GM19035 (cell line): ENCODE results near the gene PIK3R5.
A peak's percentile ranks its signal among the peaks of the same experiment; 100 is the strongest.

Source experiments
- ATAC-seq: cut with Tn5 transposase; IDR thresholded peaks from one replicate; pipeline ENCODE4 v1.9.1; 2021; ENCODE audit not compliant: unreplicated experiment

The PIK3R5 gene

DNA sequence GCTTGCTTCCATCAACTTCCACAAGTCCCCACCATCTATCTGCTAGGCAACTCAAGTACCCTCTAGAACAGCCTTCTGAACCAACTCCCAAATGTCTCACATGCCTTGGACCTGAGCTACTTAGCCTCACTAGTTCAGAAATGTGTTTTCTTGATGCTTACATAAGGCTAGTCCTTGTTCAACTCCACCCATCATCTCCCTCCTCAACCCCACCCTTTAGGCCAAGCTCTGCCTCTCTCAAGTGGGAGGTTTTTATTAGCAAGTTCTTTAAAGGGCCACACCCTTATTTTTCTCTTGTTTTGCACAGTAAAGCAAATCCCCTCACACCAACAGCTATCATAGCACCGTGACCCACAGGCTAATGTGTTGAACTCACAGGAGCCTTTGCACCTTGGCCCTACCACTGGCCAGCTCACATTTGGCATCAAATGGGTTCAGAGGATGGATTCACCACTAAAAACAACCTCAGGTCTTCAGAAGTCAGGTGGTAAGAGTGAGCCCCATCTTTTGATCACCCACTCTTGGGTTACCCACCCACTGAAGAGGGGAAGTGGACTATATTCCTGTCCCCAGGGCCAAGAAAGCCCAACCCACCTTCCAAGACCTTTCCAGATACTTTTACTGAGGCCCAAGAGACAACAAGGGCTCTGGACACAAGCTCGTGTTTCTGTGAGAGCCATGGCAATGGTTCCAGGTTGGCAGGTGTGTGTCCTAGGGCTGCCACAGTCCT lies 12.2 kb downstream of the PIK3R5 start:
- ATAC-seq = no peak

DNA sequence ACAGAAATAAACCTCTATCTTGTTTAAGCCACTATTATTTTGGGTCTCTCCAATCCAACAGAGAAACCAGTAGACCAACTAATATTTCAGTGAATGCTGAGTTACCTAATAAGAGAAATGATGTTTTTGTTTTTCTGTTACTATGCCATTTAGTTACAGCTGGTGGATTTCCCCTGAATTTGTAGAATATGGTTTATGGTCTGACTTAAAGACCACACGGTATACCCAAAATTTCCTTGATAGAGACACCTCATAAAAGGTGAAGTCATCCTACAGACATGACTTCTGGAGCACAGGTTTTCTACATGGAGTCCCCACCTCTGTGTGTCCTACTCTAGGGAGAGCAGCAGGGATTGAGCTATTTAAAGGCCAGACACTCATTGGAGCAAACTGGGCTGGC lies 13.3 kb downstream of the PIK3R5 start:
- no peak for ATAC-seq

DNA sequence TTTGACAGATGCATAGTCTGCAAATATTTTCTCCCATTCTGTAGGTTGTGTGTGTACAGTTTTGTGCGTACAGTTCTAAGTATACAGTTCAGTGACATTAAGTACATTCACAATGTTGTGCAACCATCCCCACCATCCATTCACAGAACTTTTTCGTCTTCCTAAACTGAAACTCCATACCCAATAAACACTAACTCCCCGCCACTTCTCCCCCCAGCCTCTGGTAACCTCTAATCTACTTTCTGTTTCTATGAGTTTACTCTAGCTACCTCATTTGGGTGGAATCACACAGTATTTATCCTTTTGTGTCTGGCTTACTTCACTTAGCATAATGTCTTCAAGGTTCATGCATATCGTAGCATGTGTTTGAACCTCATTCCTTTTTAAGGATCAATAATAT lies 14.3 kb downstream of the PIK3R5 start:
- ATAC-seq = no peak

GRCh38 chr17:8949061-8949661 lies 16.3 kb downstream of the PIK3R5 start:
- ATAC-seq = no peak

- ATAC-seq = no peak
These were observed 17.0 kb downstream of the PIK3R5 start for GRCh38 chr17:8948462-8948861.

- no peak for ATAC-seq
These were observed 18.3 kb downstream of the PIK3R5 start for GRCh38 chr17:8947201-8947600.

DNA sequence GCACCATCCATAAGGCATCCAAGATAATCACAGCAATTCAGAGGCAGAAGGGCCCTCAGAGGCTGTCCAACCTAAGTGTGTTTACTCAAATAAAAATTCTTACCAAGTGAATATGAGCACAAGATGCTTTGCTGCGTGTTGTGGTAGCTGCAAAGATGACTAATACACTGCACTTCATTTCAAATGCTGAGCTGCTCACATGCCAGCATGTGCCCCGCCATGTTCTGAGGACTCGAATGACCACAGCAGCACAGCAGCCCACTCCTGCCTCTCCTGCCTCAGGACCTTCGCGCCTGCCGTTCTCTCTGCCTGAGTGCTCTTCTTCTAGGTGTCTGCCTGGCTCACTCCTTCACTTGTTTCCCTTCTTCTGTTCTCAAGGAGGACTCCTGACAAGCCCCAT lies 19.0 kb downstream of the PIK3R5 start:
- ATAC-seq = no peak

DNA sequence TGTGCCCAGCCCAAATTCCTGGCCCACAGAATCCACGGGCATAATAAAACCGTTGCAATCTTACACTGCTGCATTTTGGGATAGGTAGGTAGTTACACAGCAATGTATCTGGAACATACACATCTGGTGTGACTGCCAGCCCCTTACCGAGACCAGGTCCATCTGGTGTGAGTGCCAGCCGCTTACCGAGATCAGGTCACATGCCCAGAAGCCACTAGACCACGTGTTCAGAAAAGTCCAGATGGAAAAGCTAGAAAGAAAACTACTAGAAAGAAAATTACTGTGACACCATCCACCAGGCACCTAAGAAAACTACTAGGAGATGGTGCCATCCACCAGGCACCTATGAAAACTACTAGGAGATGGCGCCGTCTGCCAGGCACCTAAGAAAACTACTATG lies 19.4 kb downstream of the PIK3R5 start:
- no peak for ATAC-seq

DNA sequence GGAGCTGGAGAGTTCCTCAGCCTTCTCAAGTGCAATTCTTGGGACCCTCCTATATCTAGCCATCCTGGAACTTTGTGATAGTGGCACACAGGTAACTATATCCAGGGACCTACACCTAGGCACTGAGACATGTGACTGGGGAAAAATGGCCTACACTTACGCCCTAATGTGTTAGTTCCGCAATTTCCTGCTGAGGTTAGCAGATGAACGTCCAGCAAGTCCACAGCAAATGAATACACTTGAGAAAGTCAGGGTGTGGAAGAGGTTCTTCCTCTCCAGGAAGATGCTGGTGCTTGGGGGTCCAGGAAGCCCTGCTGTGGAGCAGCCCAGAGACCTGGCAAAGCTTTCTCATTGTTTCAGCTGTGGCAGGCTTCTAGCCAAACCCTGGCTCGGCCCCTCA lies 20.8 kb downstream of the PIK3R5 start:
- ATAC-seq = no peak

GRCh38 chr17:8944083-8944482 lies 21.4 kb downstream of the PIK3R5 start:
- no peak for ATAC-seq

GRCh38 chr17:8941980-8942622 lies 23.4 kb downstream of the PIK3R5 start:
- no peak for ATAC-seq

- ATAC-seq = no peak
These were observed 24.0 kb downstream of the PIK3R5 start for GRCh38 chr17:8941520-8941919.

DNA sequence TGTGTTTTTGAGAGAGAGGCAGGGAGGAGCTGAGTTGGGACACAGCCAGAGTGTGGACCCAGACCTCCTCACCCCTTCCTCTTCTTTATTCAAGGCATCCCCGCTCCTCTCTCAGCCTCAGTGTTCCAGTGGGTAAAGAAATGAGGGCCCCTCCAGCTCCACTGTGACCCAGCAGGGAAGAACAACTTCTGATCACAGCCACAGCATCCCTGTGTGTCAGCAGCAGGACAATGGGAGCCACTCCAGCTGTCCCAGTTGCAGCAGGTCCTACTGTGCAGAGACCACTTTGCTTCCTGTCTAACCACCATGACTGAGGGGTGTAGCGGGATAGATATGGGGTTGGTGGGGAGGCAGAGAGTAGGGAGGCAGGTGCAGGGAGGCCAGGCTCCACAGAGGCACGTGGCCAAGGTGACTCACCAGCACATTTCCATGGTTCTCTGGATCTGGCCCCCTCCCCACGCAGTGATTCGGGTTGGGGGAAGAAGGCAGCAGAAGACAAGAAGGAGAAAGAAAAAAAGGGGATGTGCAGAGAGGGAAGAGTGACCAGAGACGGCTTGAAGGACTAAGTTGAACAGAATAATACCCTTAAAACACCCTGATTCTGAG lies 24.5 kb downstream of the PIK3R5 start:
- ATAC-seq = no peak

GRCh38 chr17:8939496-8940334 lies 25.8 kb downstream of the PIK3R5 start:
- peak; percentile 41 for ATAC-seq

GRCh38 chr17:8938933-8939332 lies 26.6 kb downstream of the PIK3R5 start:
- ATAC-seq = no peak

- ATAC-seq = peak; percentile 39
These were observed 30.3 kb downstream of the PIK3R5 start for GRCh38 chr17:8935191-8935590.

DNA sequence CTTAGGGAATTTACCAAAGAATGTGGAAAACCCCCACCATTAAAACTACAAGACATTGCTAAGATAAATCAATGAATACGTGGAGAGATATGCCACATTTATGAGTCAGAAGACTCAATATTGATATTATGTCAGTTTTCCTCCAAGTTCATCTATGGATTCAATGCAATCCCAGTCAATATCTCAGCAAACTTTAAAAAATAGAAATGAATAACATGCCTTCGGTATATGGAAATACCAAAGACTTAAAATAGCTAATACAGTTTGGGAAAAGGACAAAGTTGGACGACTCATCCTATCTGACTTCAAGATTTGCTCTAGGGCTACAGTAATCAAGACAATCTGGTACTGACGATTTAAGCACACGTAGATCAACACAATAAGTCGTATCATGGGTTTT lies 31.2 kb downstream of the PIK3R5 start:
- no peak for ATAC-seq

- no peak for ATAC-seq
These were observed 34.9 kb downstream of the PIK3R5 start for GRCh38 chr17:8930649-8931048.

DNA sequence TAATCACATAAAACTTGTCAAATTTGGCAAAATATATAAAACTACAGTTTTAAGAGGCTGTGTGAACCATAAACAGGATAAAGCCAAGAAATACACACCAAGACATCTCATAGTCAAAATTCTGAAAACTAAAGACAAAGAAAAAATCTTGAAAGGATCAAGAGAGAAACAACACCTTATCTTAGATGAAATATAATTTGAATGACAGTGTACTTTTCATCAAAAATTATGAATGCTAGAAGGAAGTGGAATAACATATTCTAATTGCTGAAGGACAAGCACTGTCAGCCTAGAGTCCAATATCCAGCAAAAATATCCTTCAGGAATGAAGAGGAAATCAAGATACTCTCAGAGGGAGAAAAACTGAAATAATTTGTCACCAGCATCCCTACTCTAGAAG lies 37.2 kb downstream of the PIK3R5 start:
- ATAC-seq = no peak

GRCh38 chr17:8927395-8927794 lies 38.1 kb downstream of the PIK3R5 start:
- ATAC-seq = no peak

DNA sequence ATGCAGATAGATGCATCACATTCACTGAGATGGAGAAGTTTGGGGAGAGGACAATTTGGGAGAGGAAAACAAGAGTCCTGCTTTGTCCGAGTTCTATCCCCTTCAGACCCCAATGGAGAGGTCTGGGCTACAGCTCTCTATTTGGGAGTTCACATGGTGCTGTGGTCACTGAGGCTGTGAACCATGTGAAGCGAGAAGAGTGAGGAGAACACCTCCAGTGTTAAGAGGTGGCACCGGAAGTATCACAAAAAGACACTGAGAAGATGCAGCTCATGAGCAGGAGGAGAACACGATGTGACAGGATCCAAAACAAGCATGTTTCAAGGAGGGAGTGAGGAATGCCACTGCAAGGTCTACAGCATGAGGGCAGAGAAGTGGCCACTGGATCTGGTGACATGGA lies 39.7 kb downstream of the PIK3R5 start:
- ATAC-seq = no peak
